NCI-H526 treated with DMSO at 0.1 percent for 48 hours (cell line): Measurements from ENCODE around the gene TMEM273.
A peak's percentile ranks its signal among the peaks of the same experiment; 100 is the strongest.

Experiments used
- DNase-seq: peaks from one replicate; lab custom pipeline; 2025; lab: John Stamatoyannopoulos, UW

Gene TMEM273

GRCh38 chr10:49164559-49165188 lies 23.5 kb downstream of the TMEM273 start:
- no peak for DNase-seq

DNA sequence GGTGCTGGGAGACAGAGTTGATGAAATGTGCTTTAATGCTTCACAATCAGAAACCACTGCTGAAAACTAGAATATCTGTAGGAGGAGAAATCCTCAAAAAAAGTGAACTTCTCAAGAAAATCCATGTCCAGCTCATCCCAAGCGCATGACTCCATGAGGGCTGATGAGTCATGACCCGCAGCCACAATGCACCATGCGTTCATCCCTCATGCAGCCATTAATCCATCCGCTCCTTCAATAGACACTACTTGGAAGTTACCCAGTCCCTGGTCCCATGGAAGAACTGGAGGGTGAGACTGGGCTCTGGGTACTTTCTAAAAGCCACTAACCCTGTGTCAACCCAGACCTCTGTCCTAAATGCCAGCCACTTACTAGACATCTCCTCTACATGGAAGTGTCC lies 24.4 kb downstream of the TMEM273 start:
- DNase-seq: no peak

DNA sequence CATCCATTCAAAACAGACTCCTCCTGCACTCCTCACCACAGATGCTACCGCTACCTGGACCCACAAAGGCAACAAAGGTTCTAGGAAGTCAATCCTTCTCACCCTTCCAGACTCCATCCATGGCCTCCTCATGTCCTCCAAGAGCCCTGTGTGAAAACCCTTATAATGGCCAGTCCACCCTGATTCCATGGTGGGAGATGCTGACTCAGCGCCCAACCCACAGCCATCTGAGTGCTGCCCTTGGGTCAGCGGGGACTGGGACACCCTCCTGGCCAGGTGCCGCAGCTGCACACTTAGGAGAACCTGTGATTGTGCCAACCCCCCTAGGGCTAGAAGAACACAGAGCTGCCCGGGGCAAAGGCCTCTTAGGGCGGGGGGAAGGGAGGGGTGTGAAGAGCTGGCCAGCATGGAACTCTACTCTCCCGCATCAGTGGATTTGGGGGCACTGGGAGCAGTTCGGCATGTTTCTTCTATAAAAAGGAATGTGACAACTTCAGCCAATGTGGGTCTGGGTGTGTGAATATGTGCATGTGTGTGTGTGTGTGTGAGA lies 25.4 kb downstream of the TMEM273 start:
- DNase-seq: no peak

DNA sequence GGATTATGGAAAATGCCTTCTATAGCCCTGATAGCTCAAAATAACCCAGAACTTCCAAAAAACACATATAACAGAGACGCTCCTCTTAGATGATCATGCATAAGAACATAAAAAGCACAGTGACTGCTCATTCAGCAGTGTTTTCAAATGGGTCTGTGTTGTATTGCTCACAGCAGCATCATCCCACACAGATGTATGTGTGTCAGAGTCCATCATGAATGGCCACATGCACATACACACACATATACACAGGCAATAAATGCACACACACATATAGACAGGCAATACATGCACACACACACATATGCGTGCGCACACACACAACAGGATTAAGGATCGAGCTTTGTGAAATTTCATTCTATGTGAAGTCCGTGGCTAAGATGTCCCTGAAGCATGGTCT lies 26.1 kb downstream of the TMEM273 start:
- DNase-seq: no peak

GRCh38 chr10:49161411-49161997 lies 26.7 kb downstream of the TMEM273 start:
- peak; percentile 10 for DNase-seq

GRCh38 chr10:49160814-49161213 lies 27.4 kb downstream of the TMEM273 start:
- no peak for DNase-seq

DNA sequence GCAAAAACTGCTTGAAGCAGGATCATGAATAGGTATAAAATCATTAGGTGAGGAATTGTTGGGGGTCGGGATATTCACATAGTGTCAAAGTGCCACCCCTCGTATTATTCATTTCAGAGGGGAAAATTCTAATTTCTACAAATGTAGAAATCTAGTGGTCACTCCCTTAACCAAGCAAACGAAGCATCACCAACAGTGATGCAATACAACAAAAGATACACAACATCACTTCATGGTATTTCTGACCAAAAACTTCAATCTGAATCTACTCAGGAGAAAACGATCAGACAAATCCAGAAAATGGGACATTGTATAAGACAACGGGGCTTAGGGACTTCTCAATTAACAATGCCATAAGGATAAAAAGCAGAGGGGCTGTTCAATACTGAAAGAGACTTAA lies 28.1 kb downstream of the TMEM273 start:
- no peak for DNase-seq

GRCh38 chr10:49158915-49159314 lies 29.3 kb downstream of the TMEM273 start:
- DNase-seq: no peak

DNA sequence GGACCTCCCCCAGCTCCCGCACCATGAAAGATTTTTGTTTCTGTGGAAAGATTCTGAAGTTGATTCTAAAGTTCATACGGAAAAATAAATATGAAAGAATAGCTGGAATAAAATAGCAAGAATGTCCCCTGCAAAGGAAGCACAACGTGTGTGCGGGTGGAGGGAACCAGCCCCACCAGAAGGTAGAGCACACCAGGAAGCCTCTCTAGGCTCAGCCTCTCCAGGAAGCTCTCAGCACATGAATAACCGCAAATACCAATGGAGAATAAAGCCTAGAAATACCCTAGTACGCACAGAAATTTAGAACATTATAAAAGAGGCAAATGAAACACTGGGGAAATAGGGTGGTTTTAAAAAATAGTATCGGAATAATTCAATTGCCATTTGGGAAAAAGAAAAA lies 29.8 kb downstream of the TMEM273 start:
- no peak for DNase-seq

- no peak for DNase-seq
These were observed 31.0 kb downstream of the TMEM273 start for GRCh38 chr10:49157229-49157628.

GRCh38 chr10:49154641-49155040 lies 33.5 kb downstream of the TMEM273 start:
- DNase-seq: no peak

DNA sequence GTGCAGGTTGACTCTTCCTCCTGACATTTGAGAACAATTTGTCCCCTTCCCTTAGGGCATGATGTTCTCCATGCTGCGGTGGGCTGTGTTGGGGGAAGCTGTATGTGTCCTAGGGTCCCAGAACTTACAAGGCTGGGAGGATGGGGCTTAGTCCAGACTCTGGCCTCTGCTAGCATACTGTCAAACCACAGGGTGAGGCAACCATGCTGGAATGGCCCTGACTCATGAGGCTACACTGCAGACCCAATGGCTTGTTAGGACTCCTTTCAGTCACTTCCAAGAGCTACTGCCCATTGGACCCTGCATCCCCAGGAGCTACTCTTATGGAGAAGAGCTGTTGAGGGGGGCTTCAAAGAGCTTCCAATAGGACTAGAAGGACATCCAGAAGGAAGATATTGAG lies 34.2 kb downstream of the TMEM273 start:
- DNase-seq: no peak

DNA sequence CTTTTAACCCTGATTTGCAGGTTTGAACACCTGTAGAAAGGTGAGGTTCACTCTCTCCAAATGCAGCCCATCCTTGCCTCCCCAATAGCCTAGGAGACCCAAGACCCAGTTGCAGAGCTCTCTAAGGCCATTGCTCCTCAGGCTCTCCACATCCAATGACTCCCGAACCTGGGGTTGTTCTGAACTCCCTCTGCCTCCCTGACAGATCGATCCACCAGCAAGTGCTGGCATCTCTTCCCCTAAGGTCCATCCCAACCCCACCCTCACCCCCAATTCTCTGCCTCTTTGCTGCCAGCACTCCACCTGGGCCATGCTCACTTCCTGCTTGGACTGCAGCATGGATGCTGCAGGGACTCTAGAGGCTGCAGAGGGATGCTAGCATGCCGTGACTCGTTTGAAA lies 35.1 kb downstream of the TMEM273 start:
- no peak for DNase-seq

GRCh38 chr10:49152663-49153062 lies 35.5 kb downstream of the TMEM273 start:
- DNase-seq: no peak

DNA sequence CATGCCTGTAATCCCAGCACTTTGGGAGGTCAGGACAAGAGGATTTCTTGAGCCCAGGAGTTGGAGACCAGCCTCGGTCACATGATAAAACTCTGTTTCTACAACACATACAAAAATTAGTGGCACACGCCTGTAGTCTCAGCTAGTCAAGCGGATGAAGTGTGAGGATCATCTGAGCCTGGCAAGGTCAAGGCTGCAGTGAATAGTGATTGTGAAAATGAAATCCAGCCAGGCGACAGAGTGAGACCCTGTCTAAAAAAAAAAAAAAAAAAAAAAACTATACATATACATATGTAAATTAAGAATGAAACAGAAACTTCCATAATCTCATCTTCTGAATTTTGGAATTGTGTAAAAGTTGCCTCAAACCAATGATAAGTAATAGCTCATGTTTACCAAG lies 36.2 kb downstream of the TMEM273 start:
- no peak for DNase-seq

- DNase-seq: no peak
These were observed 36.7 kb downstream of the TMEM273 start for GRCh38 chr10:49151481-49151880.

DNA sequence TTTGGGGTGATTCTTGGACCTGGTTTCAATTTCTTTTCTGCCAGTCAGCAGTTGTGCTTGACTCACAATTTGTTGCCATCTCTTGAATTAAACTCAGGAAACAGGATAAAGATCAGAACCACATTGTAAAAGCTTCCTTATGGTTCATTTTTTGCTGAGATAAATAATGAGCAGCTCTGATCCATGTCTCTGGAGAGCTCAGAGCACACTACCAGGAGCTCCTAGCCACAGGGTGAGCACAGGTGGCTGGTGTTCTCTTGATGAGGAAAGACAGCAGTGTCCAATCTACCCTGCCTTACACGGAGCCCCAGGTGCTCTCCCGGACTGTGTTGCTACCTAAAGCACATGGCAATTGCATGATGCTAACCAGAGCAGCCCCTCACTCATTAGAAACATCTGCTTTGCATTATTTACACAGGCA lies 37.2 kb downstream of the TMEM273 start:
- peak; percentile 70 for DNase-seq

GRCh38 chr10:49150426-49150825 lies 37.8 kb downstream of the TMEM273 start:
- DNase-seq: peak; percentile 52

- DNase-seq: no peak
These were observed 38.3 kb downstream of the TMEM273 start for GRCh38 chr10:49149881-49150280.

- DNase-seq: no peak
These were observed 44.0 kb downstream of the TMEM273 start for GRCh38 chr10:49144058-49144720.

DNA sequence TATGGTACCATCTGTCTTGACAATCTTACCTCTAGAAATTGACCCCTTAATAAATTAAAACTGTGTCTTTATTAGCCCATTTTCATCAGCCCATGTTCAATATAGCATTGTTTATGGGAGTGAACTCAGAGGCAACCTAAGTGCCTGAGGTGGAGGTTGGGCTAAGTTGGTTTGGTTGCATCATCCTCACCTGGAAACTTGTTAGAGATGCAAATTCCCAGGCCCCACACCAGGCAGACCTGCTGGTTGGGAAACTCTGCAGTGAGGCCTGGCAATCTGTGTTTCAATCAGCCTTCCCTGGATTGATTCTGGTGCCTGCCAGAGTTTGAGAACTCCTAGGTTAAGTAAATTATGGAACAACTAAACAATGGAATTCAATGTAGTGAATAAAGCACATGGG lies 44.9 kb downstream of the TMEM273 start:
- DNase-seq: no peak

DNA sequence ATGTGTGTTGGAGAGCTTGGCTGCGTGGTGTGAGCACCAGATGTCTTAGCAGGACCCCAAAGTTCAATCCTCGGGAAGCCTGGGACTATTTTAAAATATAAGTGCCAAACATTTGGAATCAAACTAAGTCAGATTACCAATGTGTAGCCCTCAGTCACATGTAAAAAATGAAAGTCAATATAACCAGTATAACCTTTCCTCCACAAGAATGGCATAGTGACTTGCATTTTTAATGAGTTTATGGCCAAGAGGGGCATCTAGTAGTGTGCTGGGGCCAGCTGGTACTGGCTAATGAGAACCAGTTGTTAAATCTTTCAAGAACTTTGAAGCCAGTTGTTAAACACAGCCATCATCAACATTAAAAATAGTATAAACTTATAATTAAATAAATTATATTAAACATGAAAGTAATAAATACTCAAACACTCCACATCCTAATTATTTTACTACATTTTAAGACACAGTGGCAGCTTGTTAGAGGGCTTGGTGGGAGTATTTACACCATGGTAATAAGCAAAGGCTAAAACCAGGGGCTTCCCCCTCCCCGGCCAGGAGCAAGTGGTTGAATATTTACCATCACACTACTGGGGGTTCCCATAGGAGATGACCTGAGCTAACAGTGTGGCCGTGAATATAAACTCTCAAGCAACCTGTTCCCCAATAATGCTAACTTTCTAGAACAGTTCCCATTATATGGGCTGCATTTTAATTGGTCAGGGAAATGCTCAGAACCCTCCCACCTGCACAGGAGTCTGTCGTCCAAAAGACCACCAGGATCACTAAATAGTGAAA lies 46.5 kb downstream of the TMEM273 start:
- no peak for DNase-seq
